Skeletal muscle tissue (tissue), 4 donors: Measurements from ENCODE around the gene FKBP1A. TPM values are rescaled to one million over a fixed set of nuclear protein-coding genes. Genes with fewer than 3 reads are reported as not detected.

Experiments used
- H3K27ac ChIP-seq: one replicate; pipeline ENCODE4 v1.7.0; 2013; ENCODE audit warnings: mild to moderate bottlenecking, low read depth, low read length, inconsistent platforms
- H3K27me3 ChIP-seq, 3 donors: one replicate each; pipeline ENCODE4 v1.7.0; 2013; ENCODE audit warnings: low read length in 3 of 3; ENCODE audit not compliant: control insufficient read depth in 3 of 3, insufficient read depth in 3 of 3
- H3K36me3 ChIP-seq, 3 donors: one replicate each; pipeline ENCODE4 v1.7.0; 2013; ENCODE audit warnings: low read length in 3 of 3; ENCODE audit not compliant: control insufficient read depth in 3 of 3, insufficient read depth in 3 of 3
- H3K4me1 ChIP-seq, 3 donors: one replicate each; pipeline ENCODE4 v1.7.0; 2013; ENCODE audit warnings: low read length in 3 of 3, mild to moderate bottlenecking in 3 of 3; ENCODE audit not compliant: control insufficient read depth in 3 of 3, insufficient read depth in 3 of 3
- H3K4me3 ChIP-seq, 3 donors: one replicate each; pipeline ENCODE4 v1.7.0; 2013; ENCODE audit warnings: low read length in 3 of 3
- H3K9ac ChIP-seq, 3 donors: one replicate each; pipeline ENCODE4 v1.7.0; 2013; ENCODE audit warnings: low read length in 3 of 3, mild to moderate bottlenecking in 3 of 3, moderate library complexity in 2 of 3, low read depth in 1 of 3
- H3K9me3 ChIP-seq, 3 donors: one replicate each; pipeline ENCODE4 v1.7.0; 2013; ENCODE audit warnings: low read length in 3 of 3; ENCODE audit not compliant: control insufficient read depth in 3 of 3
- total RNA-seq: library from RNA; depleted of rRNA; stranded (reverse); fragments of >200 nt; gene quantifications from one replicate; pipeline ENCODE4 v1.2.3, GENCODE V29; 2014
- donor health status: Osteomylitis.

Gene FKBP1A
- total RNA-seq, 1 donor from 2014 or later, result 56.4 TPM

GRCh38 chr20:1431158-1431557, 38.3 kb upstream of the FKBP1A start:
- H3K27me3 ChIP-seq, result peaks cover 0 to 2% (median 0%) of the 10 kb centered on the region in 3 donors
- no peaks in the 10 kb centered on the region for H3K9me3 ChIP-seq
- peaks cover 0 to 18% (median 11%) of the 10 kb centered on the region in 3 donors for H3K36me3 ChIP-seq
- no peak overlapping the region for H3K4me3 ChIP-seq
- H3K27ac ChIP-seq, result no peak overlapping the region
- no peak overlapping the region for H3K9ac ChIP-seq
- H3K4me1 ChIP-seq, result no peaks in the 10 kb centered on the region

- no peak overlapping the region for H3K4me3 ChIP-seq
- peaks cover 0 to 13% (median 10%) of the 10 kb centered on the region in 3 donors for H3K36me3 ChIP-seq
- no peak overlapping the region for H3K9ac ChIP-seq
- H3K27ac ChIP-seq, result no peak overlapping the region
- H3K27me3 ChIP-seq, result peaks cover 0 to 2% (median 0%) of the 10 kb centered on the region in 3 donors
- H3K9me3 ChIP-seq, result no peaks in the 10 kb centered on the region
- H3K4me1 ChIP-seq, result no peaks in the 10 kb centered on the region
Measured at GRCh38 chr20:1430004-1430451, 37.2 kb upstream of the FKBP1A start.

- Histone ChIP-seq H3K4me1 (no peaks in the 10 kb centered on the region), H3K9ac (no peak overlapping the region), H3K27me3 (peaks cover 0 to 2% (median 0%) of the 10 kb centered on the region in 3 donors), H3K36me3 (peaks cover 0 to 7% (median 3%) of the 10 kb centered on the region in 3 donors), H3K27ac (no peak overlapping the region), H3K9me3 (no peaks in the 10 kb centered on the region), H3K4me3 (no peak overlapping the region)
Measured at GRCh38 chr20:1429143-1429728, 36.4 kb upstream of the FKBP1A start.

GRCh38 chr20:1427457-1428054, 34.7 kb upstream of the FKBP1A start:
- Histone ChIP-seq H3K27me3 (peaks cover 0 to 3% (median 2%) of the 10 kb centered on the region in 3 donors), H3K27ac (no peak overlapping the region), H3K36me3 (no peaks in the 10 kb centered on the region), H3K9me3 (no peaks in the 10 kb centered on the region), H3K4me1 (no peaks in the 10 kb centered on the region), H3K9ac (no peak overlapping the region), H3K4me3 (no peak overlapping the region)

- no peaks in the 10 kb centered on the region for H3K36me3 ChIP-seq
- no peak overlapping the region for H3K9ac ChIP-seq
- no peaks in the 10 kb centered on the region for H3K4me1 ChIP-seq
- peaks cover 2 to 3% (median 2%) of the 10 kb centered on the region in 3 donors for H3K27me3 ChIP-seq
- H3K9me3 ChIP-seq, result no peaks in the 10 kb centered on the region
- H3K4me3 ChIP-seq, result no peak overlapping the region
- no peak overlapping the region for H3K27ac ChIP-seq
Measured at GRCh38 chr20:1426231-1426849, 33.5 kb upstream of the FKBP1A start.

DNA sequence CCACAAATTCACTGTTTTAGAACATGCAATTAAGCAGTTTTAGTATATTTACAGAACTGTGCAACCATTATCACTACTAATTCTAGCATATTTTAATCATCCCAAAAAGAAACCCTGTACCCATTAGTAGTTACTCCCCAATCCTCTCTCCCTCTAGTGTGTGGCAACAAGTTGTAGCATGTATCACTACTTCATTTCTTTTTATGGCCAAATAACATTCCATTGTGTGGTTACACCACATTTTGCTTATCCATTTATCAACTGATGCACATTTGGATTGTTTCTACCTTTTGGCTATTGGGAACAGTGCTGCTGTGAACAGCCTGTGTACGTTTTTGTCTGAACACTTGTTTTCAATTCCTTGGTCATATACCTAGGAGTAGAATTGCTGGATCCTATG, 31.5 kb upstream of the FKBP1A start:
- peaks cover 3 to 5% (median 3%) of the 10 kb centered on the region in 3 donors for H3K9me3 ChIP-seq
- H3K27me3 ChIP-seq, result peaks cover 2 to 3% (median 2%) of the 10 kb centered on the region in 3 donors
- no peak overlapping the region for H3K9ac ChIP-seq
- H3K4me1 ChIP-seq, result no peaks in the 10 kb centered on the region
- H3K27ac ChIP-seq, result no peak overlapping the region
- no peak overlapping the region for H3K4me3 ChIP-seq
- no peaks in the 10 kb centered on the region for H3K36me3 ChIP-seq

DNA sequence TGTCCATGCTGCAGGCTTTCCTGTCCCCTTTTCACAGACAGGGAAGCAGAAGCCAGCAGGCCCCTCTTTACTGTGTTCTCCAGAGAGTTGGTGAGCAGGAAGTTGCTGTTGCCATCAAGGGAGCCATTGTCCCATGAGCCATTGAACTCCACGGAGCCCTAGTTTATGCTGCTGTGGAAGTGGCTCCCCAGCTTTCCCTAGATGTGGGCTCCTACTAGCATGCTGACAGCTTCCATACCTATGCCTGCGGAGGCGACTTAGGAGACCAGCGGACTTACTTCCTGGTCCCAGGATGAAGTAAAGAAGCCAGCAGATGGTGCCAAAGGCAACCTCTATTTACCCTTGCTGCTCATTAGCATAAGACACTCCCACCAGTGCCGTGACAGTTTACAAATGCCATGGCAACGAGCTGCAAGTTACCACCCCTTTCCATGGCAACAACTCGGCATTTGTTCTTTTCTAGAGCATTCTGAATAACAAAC, 30.8 kb upstream of the FKBP1A start:
- H3K27me3 ChIP-seq, result peaks cover 2 to 3% (median 2%) of the 10 kb centered on the region in 3 donors
- no peak overlapping the region for H3K4me3 ChIP-seq
- no peak overlapping the region for H3K27ac ChIP-seq
- H3K9ac ChIP-seq, result no peak overlapping the region
- H3K4me1 ChIP-seq, result no peaks in the 10 kb centered on the region
- peaks cover 3 to 5% (median 3%) of the 10 kb centered on the region in 3 donors for H3K9me3 ChIP-seq
- H3K36me3 ChIP-seq, result no peaks in the 10 kb centered on the region

- Histone ChIP-seq H3K36me3 (no peaks in the 10 kb centered on the region), H3K4me1 (no peaks in the 10 kb centered on the region), H3K9ac (no peak overlapping the region), H3K4me3 (no peak overlapping the region), H3K27me3 (peaks cover 2 to 3% (median 2%) of the 10 kb centered on the region in 3 donors), H3K9me3 (peaks cover 3 to 5% (median 3%) of the 10 kb centered on the region in 3 donors), H3K27ac (no peak overlapping the region)
Measured at GRCh38 chr20:1423206-1423605, 30.4 kb upstream of the FKBP1A start.

DNA sequence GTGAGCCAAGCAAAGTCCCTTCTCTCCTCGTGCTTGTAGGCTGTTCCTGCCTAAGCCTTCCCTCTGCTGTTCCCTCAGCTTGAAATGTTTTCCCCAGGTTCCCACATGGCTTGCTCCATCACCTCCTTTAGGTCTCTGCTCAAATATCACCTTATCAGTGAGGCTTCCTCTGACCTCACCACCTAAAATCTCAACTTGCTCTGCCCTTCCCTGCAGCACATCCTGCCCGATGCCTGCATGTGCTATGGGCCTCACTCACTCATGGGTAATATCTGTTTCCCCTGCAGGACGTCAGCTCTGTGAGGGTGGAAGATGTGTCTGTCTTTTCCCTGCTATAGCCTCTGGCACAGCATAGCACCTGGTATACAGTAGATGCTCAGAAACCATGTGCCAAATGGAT, 29.9 kb upstream of the FKBP1A start:
- Histone ChIP-seq H3K4me1 (no peaks in the 10 kb centered on the region), H3K4me3 (no peak overlapping the region), H3K9ac (no peak overlapping the region), H3K27ac (no peak overlapping the region), H3K9me3 (peaks cover 3 to 5% (median 3%) of the 10 kb centered on the region in 3 donors), H3K27me3 (peaks cover 2 to 3% (median 2%) of the 10 kb centered on the region in 3 donors), H3K36me3 (no peaks in the 10 kb centered on the region)

DNA sequence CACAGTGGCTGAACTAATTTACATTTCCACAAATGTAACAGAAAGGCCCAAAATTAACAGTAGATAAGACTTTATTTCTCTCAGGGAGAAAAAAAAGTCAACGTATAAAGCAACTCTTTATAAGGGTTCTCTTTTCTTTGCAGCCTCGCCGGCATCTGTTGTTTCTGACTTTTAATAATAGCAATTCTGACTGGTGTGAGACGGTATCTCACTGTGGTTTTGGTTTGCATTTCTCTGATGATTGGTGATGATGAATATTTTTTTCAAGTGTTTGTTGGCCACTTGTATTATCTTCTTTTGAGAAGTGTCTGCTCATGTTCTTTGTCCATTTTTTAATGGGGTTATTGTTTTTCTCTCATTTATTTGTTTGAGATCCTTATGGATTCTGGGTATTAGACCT, 27.2 kb upstream of the FKBP1A start:
- peaks cover 3 to 5% (median 3%) of the 10 kb centered on the region in 3 donors for H3K9me3 ChIP-seq
- peaks cover 0 to 3% (median 2%) of the 10 kb centered on the region in 3 donors for H3K27me3 ChIP-seq
- H3K27ac ChIP-seq, result no peak overlapping the region
- no peak overlapping the region for H3K9ac ChIP-seq
- no peak overlapping the region for H3K4me3 ChIP-seq
- H3K36me3 ChIP-seq, result no peaks in the 10 kb centered on the region
- H3K4me1 ChIP-seq, result no peaks in the 10 kb centered on the region
